Stimulated activated CD4-positive, alpha-beta T cell treated with anti-CD3 and anti-CD28 coated beads, Interleukin-4, amount 100 ng/mL, for 4 hours (primary cell): ENCODE results near the gene METTL15.
"Not testable (repeated sequence)": the region's sequence is repeated elsewhere in the genome, so short reads cannot be mapped to it uniquely, and the experiment has no call there.

Experiments
- DNase-seq, 2 experiments: peaks; one replicate each; pipeline ENCODE4 v3.0.0-alpha.2; 2020

METTL15 gene, protein sequence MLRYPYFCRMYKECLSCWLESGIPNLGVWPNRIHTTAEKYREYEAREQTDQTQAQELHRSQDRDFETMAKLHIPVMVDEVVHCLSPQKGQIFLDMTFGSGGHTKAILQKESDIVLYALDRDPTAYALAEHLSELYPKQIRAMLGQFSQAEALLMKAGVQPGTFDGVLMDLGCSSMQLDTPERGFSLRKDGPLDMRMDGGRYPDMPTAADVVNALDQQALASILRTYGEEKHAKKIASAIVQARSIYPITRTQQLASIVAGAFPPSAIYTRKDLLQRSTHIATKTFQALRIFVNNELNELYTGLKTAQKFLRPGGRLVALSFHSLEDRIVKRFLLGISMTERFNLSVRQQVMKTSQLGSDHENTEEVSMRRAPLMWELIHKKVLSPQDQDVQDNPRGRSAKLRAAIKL

DNA sequence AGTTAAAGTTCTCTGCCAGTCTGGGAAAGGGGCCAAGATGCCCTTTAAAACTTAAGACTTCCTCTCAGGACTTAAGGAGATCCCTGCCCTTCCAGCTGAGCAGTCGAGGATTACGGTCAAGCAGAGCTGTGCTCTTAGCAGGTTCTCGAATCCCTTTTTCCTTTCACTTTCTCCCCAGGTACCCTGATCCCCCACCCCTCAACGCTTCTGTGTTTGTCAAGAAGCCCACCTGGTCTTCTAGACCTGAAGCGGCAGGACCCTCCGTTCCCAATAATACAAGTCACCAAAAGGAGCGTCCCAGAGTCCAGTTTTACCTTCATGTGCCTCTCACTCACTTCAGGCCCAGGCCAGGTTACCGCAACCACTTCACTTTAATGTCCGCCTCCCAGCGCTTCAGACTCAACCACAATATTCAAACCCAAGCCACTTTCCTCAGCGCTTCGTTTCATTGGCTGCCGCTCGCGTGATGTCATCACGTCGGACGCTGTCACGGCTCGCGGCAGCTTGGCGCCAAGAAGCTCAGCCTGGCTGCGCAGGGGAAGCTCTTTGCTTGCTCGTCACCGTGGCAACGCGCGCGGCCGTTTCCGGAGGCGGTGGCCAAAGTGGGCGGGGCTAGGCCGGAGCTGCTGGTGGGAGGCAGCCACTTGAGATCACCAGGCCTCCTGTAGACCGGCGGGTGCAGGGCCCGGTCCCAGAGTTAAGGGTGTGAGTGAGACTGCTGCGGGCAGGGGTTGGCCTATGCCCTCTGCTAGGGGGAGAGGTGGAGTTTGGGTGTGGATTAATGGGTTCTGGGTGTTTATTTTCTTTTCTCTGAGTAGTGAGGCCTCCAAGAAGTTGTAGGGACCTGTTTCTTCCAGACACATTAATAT lies at the start of gene METTL15, which contains the start of gene KIF18A:
METTL15 (plus strand) TSS at position 639 of the 869 bp plus-strand sequence. CDS start 4,947 bp downstream, outside the sequence.
KIF18A (minus strand) TSS at position 407 of the 869 bp plus-strand sequence. CDS start 10,209 bp downstream, outside the sequence.
- peak; percentile 92 to 97 for DNase-seq

DNA sequence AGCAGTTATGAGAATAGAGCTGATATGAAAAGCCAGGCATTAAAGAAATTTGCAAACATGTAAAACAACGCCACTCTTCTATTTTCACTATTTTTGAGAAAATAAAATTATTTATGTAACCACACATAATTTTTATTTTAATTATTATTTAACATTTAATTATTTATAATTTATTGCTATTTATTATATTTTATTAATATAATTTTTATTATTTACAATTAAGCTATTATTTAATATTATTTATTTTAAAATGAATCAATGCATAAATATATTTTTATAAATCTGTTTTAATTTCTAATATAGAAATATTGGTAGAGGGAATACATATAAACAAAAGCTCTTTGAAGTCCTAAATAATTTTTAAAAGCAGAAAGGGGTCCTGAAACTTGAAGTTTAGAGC lies 36.9 kb upstream of the METTL15 start:
- no peak for DNase-seq

DNA sequence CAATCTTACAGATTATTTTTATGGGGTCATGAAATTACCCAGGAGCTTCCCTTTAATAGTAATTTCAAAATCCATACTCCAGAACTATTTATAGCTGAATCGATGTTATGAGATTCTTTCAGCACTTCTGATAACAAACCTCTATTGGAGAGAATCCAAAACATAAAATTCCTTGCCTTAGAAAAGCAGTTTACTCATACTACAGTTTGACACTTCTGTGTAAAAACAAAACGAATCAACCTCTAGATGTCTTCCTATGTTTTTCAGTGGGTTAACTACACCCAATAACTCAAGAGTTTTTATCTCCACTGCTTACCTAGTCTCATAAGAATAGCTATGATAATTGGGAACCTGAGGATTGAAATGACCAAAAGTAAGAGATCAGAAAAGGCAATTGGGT lies 35.9 kb upstream of the METTL15 start:
- DNase-seq = no peak

DNA sequence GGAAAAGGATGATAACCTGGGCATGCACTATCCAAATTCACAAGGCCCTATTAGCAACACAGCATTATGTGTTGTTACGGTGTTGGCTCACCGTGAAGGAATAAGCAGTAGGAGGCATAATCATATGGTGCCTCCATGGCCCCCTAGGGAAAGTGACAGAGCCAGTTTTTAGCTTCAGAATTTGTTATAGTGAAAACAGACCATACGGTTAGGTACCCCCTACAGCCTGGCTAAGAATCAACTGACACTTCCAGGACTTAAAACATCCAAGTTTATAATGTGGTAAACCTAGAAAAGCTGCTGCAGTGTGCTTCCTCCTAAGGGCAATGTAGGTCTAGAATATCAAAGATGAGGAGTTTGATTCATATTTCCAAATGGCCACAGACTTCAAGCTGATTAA lies 30.7 kb upstream of the METTL15 start:
- DNase-seq = no peak

DNA sequence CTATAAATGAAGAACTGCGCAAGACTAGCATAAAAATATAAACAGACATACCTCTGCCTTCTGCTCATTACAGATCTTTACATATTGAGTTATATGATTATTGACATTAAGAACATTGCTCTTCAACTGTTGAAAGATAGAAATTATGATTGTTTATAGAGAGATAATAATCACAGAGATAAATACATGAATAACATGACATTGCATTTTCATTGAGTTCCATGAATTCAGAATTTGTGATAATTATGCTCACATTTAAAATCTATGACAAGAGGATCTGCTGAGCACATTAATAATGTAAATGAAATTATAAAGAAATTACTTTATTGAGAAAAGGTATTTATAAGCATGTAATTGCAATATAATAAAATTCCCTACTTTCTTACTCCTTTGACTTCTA lies 25.1 kb upstream of the METTL15 start:
- no peak for DNase-seq

DNA sequence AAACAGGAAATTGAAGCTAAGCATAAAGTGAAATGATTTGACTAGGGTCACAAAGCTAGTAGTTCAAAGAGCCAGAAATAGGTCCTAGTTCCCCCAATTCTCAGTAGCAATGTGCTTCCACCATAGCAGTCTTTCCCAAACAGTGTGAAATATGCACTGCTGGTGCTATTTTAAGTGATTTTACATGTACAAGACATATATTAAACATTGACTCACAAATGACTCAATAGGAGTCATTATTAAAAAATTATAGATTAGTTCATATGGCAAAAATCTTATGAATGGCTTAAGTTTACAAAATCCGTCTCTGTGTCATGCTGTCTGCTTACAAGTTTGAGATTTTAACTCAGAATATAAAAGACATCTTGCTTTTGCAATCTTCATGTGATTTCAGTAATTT lies 21.6 kb upstream of the METTL15 start:
- DNase-seq = no peak

DNA sequence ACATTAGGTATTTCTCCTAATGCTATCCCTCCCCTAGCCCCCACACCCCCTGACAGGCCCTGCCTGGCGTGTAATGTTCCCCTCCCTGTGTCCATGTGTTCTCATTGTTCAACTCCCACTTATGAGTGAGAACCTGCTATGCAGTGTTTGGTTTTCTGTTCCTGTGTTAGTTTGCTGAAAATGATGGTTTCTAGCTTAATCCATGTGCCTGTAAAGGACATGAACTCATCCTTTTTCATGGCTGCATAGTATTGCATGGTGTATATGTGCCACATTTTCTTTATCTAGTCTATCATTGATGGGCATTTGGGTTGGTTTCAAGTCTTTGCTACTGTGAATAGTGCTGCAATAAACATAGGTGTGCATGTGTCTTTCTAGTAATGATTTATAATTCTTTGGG lies 21.0 kb upstream of the METTL15 start:
- DNase-seq = not testable (repeated sequence)

DNA sequence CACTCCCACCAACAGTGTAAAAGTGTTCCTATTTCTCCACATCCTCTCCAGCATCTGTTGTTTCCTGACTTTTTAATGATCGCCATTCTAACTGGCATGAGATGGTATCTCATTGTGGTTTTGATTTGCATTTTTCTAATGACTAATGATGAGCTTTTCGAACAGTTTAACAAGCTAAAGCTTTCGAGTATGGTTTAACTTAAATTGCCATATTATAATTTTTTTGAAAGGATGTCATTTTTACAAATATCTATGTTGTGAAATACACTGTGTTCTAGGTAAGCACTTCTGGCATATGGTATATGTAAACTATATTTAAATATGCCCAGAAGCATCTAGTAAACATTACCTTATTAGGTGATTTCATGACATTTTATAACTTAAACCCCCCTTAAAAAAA lies 20.5 kb upstream of the METTL15 start:
- DNase-seq = not testable (repeated sequence)

DNA sequence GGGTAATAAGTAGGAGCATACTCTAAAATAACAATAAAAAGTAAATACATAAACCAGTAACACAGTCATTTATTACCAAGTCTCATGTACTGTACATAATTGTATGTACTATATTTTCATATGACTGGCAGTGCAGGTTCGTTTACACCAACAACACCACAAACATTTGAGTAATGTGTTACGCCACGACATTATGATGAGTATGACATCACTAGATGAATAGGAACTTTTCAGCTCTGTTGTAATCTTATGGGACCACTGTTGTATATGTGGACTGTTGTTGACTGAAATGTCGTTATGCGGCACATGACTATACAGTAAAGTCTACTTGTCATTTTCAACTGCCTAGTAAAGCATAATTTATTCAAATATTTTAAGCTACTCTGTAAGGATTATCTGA lies 18.8 kb upstream of the METTL15 start:
- DNase-seq = no peak

DNA sequence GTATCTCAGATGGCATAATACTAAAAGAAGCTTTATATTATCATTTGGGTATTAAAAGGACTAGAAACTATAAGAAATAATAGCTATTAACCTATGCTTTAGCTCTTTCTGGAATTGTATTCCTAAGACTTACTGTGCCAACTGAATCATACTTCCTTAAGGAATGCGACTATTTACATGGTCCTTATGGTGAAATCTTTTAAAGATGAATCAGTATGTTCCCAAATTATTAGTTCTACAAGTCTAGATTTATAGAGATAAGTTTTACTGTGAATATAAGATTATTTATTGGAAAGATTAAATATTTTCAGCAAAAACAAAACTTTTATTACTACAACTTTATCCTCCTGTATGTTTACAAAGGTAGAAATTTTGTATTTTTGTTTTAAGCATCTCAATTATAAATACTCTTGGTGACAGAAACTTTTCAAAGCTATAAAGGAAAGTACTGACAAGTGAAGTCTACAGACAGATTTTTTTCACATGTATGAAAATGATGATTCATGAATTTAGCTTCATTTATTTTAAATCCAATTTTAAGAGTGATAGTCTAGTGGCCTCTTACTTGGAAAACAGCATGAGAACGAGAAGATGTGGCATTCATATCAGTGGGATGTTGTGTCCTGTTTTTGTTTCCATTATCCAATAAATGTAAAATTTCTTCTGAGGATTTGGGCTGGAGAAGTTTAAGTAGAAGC lies 18.0 kb upstream of the METTL15 start:
- DNase-seq = no peak

DNA sequence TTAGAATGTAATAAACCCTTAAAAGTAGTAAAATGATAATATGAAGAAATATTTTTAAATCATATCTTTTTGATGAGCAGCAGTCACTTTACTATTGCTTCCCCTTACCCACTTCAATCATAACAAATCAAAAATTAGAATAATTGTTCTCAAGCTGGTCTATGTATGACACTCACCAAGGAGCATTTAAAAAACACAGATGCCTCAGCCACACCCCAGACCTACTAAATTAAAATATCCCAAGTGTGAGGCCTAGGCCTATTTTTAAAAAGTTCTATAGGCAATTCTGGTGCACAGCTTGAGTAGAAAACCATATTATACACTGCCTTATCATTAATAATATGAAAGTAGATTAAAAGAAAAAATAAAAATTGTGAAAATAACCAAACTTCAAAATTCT lies 15.4 kb upstream of the METTL15 start:
- no peak for DNase-seq

DNA sequence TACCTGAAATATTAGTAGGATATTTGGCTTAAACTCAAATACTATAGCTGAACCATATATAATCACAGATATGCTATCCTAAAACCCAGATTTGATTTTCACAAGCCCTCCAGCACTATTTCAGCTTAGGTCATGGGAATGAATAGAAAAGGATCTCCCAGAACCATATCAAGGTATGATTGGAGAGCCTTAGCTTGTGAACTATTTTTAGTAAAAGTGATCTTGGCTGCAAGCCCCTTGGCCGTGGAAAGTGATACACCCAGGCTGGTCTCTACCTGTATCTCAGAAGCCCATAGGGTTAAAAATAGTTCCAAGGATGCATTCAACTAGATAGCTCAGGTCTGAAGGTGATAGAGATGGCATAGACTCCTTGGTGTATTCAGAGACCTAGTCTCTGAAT lies 9.9 kb upstream of the METTL15 start:
- no peak for DNase-seq

DNA sequence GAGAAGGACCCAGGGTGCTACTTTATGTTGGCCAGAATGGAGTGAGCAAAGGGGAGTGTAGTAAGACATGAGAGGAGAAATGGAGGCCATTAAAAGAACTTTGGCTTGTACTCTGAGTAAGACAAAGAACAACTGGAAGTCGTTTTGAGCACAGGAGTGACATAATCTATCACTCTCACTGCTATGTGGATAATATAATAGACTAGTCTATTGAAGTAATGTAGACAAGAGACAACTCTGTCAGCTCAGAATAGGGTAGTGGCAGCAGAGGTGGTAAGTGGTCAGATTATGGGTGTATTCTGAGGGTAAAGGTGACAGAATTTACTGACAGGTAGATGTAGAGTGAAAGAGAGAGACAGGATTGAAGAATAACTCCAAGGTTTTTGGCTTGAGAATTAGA lies 8.5 kb upstream of the METTL15 start:
- DNase-seq = no peak

DNA sequence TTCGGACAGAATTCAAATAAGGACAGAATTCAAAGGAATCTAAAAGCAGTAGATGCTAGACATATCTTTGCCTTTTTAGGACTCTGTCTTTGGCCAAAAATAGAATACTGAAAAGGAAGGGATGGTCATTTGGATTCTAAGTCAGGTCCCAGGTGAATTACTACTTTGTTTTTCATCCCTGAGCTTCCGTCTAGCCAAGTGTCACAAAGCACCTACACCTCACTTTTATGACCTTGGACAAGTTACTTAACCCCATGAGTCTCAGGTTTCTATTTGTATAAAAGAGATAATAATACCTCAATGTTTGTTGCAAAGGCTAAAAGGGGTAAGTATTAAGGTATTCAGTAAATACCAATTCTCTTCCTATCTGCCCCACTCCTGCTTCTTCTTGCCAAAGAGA lies 7.5 kb upstream of the METTL15 start:
- no peak for DNase-seq

DNA sequence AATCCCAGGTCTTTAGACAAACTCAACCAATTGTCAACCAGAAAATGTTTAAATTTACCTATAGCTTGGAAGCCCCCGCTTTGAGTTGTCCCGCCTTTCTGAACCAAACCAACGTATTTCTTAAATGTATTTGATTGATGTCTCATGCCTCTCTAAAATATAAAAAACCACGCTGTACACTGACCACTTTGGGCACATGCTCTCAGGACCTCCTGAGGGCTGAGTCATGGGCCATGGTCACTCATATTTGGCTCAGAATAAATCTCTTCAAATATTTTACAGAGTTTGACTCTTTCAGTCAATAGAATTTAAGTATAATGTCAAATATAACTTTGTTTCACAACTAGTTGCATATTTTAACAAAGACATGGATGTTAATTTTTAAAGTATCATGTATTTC lies 5.9 kb upstream of the METTL15 start:
- DNase-seq = not testable (repeated sequence)

DNA sequence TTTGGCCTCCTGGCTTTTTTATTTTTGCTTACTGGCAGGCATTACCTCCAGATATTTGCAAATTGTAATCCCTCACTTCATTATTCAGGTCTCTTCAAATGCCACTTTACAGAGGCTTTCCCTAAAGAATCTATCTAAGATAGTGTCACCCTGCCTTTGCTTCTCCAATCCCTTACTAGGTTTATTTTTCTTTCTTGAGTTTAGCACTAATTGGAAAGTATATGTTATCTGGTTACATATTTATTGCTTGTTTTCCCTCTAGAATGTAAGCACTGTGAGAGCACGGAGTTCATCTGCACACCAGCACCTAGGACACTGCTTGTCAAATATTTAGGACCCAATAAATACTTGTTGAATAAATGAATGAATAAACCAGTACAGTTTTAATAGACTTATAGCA lies 3.8 kb upstream of the METTL15 start:
- DNase-seq = no peak

DNA sequence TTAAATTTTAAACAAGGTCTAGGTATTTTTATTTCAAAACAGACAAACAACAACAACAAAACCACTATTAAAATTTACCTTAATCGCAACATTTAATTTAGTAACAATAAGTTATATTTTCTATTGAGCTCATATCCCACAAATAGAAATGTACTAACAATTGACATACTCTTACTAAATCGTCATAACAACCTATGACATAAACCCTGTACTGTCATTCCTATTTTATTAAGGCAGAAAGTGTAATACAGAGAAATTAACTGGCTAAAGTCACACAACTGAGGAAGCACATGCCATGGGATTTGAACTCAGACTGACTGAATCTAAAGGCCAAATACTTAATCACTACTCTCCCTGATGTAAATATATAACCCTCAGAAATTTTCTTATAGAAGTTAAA lies 3.2 kb upstream of the METTL15 start:
- DNase-seq = no peak

DNA sequence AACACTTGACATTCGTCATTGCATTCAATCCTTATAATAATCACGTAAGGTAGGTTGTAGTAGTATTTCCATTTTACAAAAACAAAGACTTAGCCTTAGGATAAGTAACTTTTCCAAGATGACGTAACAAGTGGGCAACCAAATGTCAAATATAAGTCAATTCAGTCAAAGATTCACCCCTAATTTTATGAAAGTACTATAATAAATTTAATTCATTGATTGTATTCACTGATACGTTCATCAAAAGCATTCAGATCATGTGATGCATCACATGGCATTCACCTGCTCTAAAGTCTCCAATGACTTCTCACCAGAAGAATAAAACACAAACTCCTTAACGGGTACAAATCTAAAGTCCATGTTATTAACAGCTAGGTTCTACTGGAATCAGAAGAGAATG lies 2.3 kb upstream of the METTL15 start:
- no peak for DNase-seq

DNA sequence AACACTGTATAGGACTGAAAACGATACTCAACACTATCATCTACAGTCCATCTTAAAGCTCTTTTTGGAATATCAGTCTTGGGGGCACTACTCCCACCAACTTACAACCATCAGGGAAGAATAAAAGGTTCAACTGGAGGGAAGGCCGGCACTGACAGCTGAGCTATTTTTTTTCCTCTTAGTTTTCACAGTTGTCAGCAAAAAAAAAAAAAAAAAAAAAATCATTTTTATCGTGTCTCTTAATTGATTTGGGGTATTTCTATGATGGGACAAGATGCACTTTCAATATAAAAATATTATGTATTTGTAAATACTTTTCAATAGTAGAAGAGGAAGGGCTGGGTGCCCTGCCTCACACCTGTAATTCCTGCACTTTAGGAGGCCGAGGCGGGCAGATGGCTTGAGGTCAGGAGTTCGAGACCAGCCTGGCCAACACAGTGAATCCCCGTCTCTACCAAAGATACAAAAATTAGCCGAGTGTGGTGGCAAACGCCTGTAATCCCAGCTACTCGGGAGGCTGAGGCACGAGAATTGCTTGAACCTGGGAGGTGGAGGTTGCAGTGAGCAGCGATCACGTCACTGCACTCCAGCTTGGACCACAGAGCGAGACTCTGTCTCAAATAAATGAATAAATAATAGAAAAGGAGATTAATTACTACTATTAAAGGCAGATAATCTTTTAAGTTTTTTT lies 1.7 kb upstream of the METTL15 start:
- DNase-seq = no peak

DNA sequence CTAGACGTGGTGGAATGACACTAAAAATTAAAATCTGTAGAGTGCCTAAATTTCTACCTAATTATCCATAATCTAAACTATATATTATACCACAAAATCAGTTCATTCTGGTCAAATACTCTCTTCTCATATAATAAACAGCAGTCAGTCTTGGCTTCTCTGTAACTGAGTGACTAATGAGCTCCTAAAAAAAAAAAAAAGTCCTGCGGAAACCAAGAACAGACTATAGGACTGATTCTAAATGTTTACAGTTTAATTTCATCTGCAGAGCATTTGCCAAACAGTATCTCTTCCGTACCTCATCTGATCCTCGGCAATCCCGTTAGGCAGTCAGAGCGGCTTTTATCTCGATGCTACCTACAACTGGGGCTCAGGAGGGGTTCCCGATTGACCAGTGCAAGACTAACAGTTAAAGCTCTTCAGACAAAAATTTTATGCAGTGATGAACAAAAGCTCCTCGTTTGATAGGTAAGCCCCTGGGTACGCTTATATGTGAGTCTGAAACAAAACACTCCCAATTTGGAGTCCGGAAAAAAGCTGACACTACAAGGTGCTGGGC lies 918 bp upstream of the METTL15 start:
- DNase-seq = no peak

DNA sequence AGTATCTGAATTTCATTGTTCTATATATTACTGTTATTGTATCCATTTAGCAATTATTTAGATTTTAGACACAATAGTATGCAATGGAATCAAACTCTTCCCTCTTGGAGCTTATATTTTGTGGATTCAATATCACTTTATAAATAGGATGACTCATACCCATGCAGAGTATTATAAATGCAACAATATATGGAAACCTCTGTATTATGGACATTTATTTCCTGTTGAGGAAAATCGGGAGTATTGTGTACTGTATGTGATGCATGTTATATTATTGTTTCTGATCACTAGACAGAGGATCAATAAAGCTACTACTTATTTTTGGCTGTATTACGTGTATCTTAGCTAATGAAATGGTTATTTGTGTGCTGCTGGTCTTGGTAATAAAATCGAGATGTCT lies 770 bp downstream of the METTL15 start:
- DNase-seq = no peak

DNA sequence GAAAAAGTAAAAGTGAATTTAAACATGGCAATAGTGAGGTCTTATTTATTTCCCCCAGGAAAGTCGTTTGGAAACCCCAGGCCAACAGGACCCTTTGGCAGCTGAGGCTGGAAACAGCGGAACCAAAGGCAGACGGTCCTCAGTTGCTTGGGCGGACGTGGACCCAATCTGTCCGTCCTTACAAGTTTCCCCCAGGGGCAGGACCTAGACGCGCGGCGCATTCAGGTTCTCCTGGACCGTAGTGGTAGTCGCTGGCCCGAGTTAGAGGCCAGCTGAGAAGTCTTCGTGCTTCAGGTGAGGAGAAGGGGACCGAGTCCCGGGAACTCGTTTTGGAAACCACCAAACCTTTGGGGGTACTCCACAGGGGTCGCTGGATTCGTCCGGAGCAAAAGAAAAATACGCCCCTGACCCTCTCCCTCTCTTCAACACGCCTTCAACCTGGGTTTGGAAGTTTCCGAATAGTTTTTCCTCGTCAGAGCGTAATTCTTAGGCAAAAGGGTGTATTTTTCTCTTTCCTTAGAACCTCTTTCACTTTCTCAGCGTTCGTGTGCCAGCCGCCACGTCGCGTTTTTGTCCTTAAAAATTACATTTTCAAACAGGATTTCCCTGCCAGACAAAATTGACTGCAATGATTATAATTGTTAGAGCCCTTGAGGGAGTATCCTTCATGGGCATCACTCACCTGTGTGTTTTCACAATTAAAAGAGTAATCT lies 2.1 kb downstream of the METTL15 start:
- peak; percentile 41 to 52 for DNase-seq
